Endothelial cell of umbilical vein (primary cell): ENCODE results near the gene MAN1A2. TPM values are rescaled to one million over a fixed set of nuclear protein-coding genes. Genes with fewer than 3 reads are reported as not detected.

Experiments used
- BruUV-seq: library from RNA; stranded (reverse); fragments of 400-500 nt; replicated peaks from 2 replicates; lab custom pipeline; 2021; lab: Mats Ljungman, UMichigan
- CTCF ChIA-PET: fragments of 300-600, 350-600 bp; sonication (Branson Sonifier 250); formaldehyde crosslinking; loops from one replicate; lab custom pipeline; 2021; ENCODE audit warnings: antibody characterized with exemption, inconsistent platforms; lab: Charles Lee
- POLR2A ChIA-PET: fragments of 300-600, 350-600 bp; sonication (Branson Sonifier 250); formaldehyde crosslinking; loops from one replicate; lab custom pipeline; 2021; ENCODE audit warnings: antibody characterized with exemption, inconsistent platforms; lab: Charles Lee
- DNase-seq: peaks from one replicate; pipeline ENCODE4 v3.0.0-alpha.2; 2011; ENCODE audit warnings: low read depth, low spot score
- FAIRE-seq: peaks from 2 replicates; lab custom pipeline; 2011; peaks lifted over from hg19 to GRCh38; lab: Jason Lieb, UNC
- H2AFZ ChIP-seq: 2 replicates; pipeline ENCODE4 v1.6.0; 2012; ENCODE audit warnings: low read depth, low read length, control low read depth, inconsistent platforms
- H3K27ac ChIP-seq: 2 replicates; pipeline ENCODE4 v1.5.1; 2011; ENCODE audit warnings: low read depth, mild to moderate bottlenecking, control low read depth, low read length, moderate library complexity; ENCODE audit not compliant: insufficient read depth
- H3K27me3 ChIP-seq, 2 experiments: 2 replicates each; pipeline versions ENCODE4 v1.6.0 to v1.6.1; 2011; ENCODE audit warnings: low read length in 2 of 2, mixed read lengths in 1 of 2; ENCODE audit not compliant: control insufficient read depth in 2 of 2, insufficient read depth in 2 of 2
- H3K36me3 ChIP-seq, 2 experiments: 2 replicates in 1 of 2; 3 replicates in 1 of 2; pipeline ENCODE4 v1.5.1; 2011; ENCODE audit warnings: low read length in 2 of 2, mild to moderate bottlenecking in 1 of 2, moderate library complexity in 1 of 2; ENCODE audit not compliant: control insufficient read depth in 2 of 2, insufficient read depth in 2 of 2; ENCODE audit errors: extremely low read depth in 1 of 2
- H3K4me1 ChIP-seq: 3 replicates; pipeline ENCODE4 v1.5.1; 2011; ENCODE audit warnings: mild to moderate bottlenecking, low read length; ENCODE audit not compliant: control insufficient read depth, insufficient read depth; ENCODE audit errors: extremely low read depth
- H3K4me2 ChIP-seq: 2 replicates; pipeline ENCODE4 v1.6.1; 2011; ENCODE audit warnings: low read length, control low read depth, mixed read lengths; ENCODE audit not compliant: insufficient read depth
- H3K4me3 ChIP-seq, 3 experiments: fragments of 200-600 bp in 1 of 3; sonication (generic), shearing (Covaris generic) in 1 of 3; replicated peaks in 1 of 3; 2 replicates each; pipeline ENCODE4 v1.5.1; 2011 to 2016; ENCODE audit warnings: control low read depth in 3 of 3, low read length in 3 of 3, mild to moderate bottlenecking in 2 of 3, inconsistent platforms in 1 of 3, low read depth in 1 of 3, moderate library complexity in 1 of 3; ENCODE audit not compliant: insufficient read depth in 1 of 3
- H3K79me2 ChIP-seq: 2 replicates; pipeline ENCODE4 v1.6.0; 2012; ENCODE audit warnings: low read length, inconsistent platforms; ENCODE audit not compliant: control insufficient read depth, insufficient read depth
- H3K9ac ChIP-seq: replicated peaks from 2 replicates; pipeline ENCODE3; 2011; ENCODE audit warnings: low read length, control low read depth; ENCODE audit not compliant: insufficient read depth; ENCODE audit errors: extremely low read depth
- H3K9me1 ChIP-seq: replicated peaks from 3 replicates; pipeline ENCODE4 v1.6.0; 2011; ENCODE audit warnings: mild to moderate bottlenecking, low read length; ENCODE audit not compliant: control insufficient read depth, insufficient read depth; ENCODE audit errors: extremely low read depth
- H3K9me3 ChIP-seq: replicated peaks from 2 replicates; pipeline ENCODE4 v1.5.1; 2012; ENCODE audit warnings: low read length, inconsistent platforms; ENCODE audit not compliant: control insufficient read depth, insufficient read depth
- H4K20me1 ChIP-seq: replicated peaks from 2 replicates; pipeline ENCODE3; 2011; ENCODE audit warnings: mild to moderate bottlenecking, low read length; ENCODE audit not compliant: control insufficient read depth, insufficient read depth; ENCODE audit errors: extremely low read depth
- CTCF ChIP-seq, 2 donors: IDR thresholded peaks; 1 replicate in 1 of 2; 2 replicates in 1 of 2; pipeline ENCODE4 v1.5.1; 2011; ENCODE audit warnings: low read length in 2 of 2, mild to moderate bottlenecking in 2 of 2, moderate library complexity in 2 of 2, control low read depth in 1 of 2, inconsistent platforms in 1 of 2, low read depth in 1 of 2; ENCODE audit not compliant: insufficient read depth in 1 of 2; ENCODE audit errors: extremely low read depth in 1 of 2
- EZH2 ChIP-seq: IDR thresholded peaks from 2 replicates; pipeline ENCODE4 v1.6.1; 2012; ENCODE audit warnings: borderline replicate concordance, low read depth, mild to moderate bottlenecking, moderate library complexity, low read length, inconsistent platforms; ENCODE audit not compliant: severe bottlenecking
- FOS ChIP-seq: IDR thresholded peaks from 2 replicates; pipeline ENCODE4 v1.6.1; 2011; ENCODE audit warnings: mild to moderate bottlenecking, low read length, moderate library complexity, borderline replicate concordance; ENCODE audit not compliant: insufficient read depth
- GATA2 ChIP-seq: IDR thresholded peaks from 2 replicates; pipeline ENCODE4 v1.7.0; 2011; ENCODE audit warnings: low read depth, mild to moderate bottlenecking, moderate library complexity, mixed read lengths, low read length; ENCODE audit not compliant: insufficient read length, insufficient read depth
- JUN ChIP-seq: IDR thresholded peaks from 2 replicates; pipeline ENCODE4 v1.6.1; 2011; ENCODE audit warnings: borderline replicate concordance, low read depth; ENCODE audit not compliant: insufficient read length, insufficient read depth
- MYC ChIP-seq: IDR thresholded peaks from one replicate; pipeline ENCODE4 v1.6.1; 2011; ENCODE audit warnings: mild to moderate bottlenecking, low read depth, low read length
- POLR2A ChIP-seq: IDR thresholded peaks from 2 replicates; pipeline ENCODE4 v1.6.1; 2012; ENCODE audit warnings: low read depth, mild to moderate bottlenecking, control low read depth, low read length
- POLR2AphosphoS5 ChIP-seq: IDR thresholded peaks from 2 replicates; pipeline ENCODE4 v1.6.1; 2012; ENCODE audit warnings: low read depth, mild to moderate bottlenecking, control low read depth, low read length, moderate library complexity; ENCODE audit not compliant: insufficient read depth
- dilution Hi-C: fragments of 300-500 bp; cut with MboI; formaldehyde crosslinking; loops from one replicate; pipeline ENCODE4 v1.15.0; 2019; ENCODE audit warnings: low sequenced_read_pairs; ENCODE audit not compliant: extremely low pct_ligation_motif_present
- intact Hi-C: fragments of 100-400 bp; cut with micrococcal nuclease; formaldehyde crosslinking; loops from one replicate; pipeline ENCODE4 v1.10.0; 2022
- polyA plus RNA-seq, 4 experiments: library from polyadenylated mRNA; depleted of rRNA in 3 of 4; stranded (reverse) in 3 of 4; unstranded in 1 of 4; fragments of >200 nt; gene quantifications; 2 replicates each; pipeline versions ENCODE4 v1.2.1 to v1.2.3, GENCODE V29; 2011 to 2012; ENCODE audit warnings: missing spikeins in 1 of 4
- total RNA-seq: library from RNA; stranded (reverse); gene quantifications from 2 replicates; pipeline ENCODE4 v1.2.3, GENCODE V29; 2021
- TF ChIP-seq, protein P1 (sequence below): IDR thresholded peaks from 2 replicates; pipeline ENCODE4 v1.6.1; 2011; ENCODE audit not compliant: insufficient read depth, insufficient read length

The MAN1A2 gene
- total and polyA plus RNA-seq, 2 donors (not counting 3 experiments of a cell fraction or from before 2014, with no cell fraction given), result 13.5 to 36.2 TPM

DNA sequence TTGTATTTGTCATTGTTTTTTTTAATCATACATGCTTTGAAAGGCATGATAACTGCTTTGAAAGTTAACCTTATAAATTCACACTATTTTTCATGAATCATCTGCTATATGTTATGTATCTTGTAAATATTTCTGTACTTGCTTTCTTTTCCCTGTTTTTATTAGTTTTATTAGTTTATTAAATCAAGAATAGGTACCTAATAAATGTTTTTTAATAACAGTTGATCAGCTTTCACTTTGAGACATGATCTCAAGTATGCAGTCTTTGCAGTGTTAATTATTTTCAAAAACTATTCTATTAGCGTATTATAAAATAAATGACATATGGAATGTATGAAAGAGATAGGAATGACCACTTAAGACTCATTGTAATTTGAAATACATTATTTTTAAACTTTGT is 127.8 kb downstream of the MAN1A2 start:
- POLR2A ChIA-PET, result no interaction called here
- no peak for TF ChIP-seq POLR2A
- no peak for TF ChIP-seq FOS
- no peak for TF ChIP-seq GATA2
- TF ChIP-seq CTCF (IDR thresholded peaks at IDR 0.05; ENCODE audit: extremely low read depth in 1 of 2, insufficient read depth in 1 of 2, low read depth in 1 of 2, low read length in 2 of 2), result no peak
- TF ChIP-seq JUN, result no peak
- no peak for TF ChIP-seq EZH2
- no peak for TF ChIP-seq POLR2AphosphoS5
- TF ChIP-seq, protein P1, sequence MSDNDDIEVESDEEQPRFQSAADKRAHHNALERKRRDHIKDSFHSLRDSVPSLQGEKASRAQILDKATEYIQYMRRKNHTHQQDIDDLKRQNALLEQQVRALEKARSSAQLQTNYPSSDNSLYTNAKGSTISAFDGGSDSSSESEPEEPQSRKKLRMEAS, result no peak
- TF ChIP-seq MYC, result no peak

More for the DNA sequence above, 127.8 kb downstream of the MAN1A2 start:
- Histone ChIP-seq H3K4me2 (no peak overlapping the region), H3K9me1 (no peaks in the 10 kb centered on the region), H3K9me3 (no peaks in the 10 kb centered on the region), H2AFZ (no peak overlapping the region), H4K20me1 (no peaks in the 10 kb centered on the region), H3K79me2 (no peaks in the 10 kb centered on the region), H3K27me3 (no peaks in the 10 kb centered on the region), H3K9ac (no peak overlapping the region), H3K36me3 (no peaks in the 10 kb centered on the region), H3K4me1 (no peaks in the 10 kb centered on the region), H3K4me3 (no peak overlapping the region), H3K27ac (no peak overlapping the region)
- dilution Hi-C loops, result no loop called here
- DNase-seq, result no peak
- CTCF ChIA-PET, result no interaction called here
- intact Hi-C loops, result no loop called here
- no TSS peak for BruUV-seq
- FAIRE-seq, result no peak
